Measurements from ENCODE around the gene IRF3.

The IRF3 gene

DNA sequence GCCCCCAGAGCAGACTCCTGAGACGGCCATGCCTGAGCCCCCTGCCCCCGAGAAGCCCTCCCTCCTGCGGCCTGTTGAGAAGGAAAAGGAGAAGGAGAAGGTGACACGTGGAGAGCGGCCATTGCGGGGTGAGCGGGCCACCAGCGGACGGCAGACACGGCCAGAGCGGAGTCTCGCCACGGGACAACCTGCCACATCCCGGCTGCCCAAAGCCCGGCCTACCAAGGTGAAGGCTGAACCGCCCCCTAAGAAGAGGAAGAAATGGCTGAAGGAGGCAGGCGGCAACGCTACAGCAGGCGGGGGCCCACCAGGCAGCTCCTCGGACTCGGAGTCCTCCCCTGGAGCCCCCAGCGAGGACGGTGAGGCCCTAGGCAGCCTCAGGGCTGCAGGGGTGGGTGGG is 49.8 kb downstream of the IRF3 start:
- no peak for DNase-seq (ENCODE audit: low spot score)

DNA sequence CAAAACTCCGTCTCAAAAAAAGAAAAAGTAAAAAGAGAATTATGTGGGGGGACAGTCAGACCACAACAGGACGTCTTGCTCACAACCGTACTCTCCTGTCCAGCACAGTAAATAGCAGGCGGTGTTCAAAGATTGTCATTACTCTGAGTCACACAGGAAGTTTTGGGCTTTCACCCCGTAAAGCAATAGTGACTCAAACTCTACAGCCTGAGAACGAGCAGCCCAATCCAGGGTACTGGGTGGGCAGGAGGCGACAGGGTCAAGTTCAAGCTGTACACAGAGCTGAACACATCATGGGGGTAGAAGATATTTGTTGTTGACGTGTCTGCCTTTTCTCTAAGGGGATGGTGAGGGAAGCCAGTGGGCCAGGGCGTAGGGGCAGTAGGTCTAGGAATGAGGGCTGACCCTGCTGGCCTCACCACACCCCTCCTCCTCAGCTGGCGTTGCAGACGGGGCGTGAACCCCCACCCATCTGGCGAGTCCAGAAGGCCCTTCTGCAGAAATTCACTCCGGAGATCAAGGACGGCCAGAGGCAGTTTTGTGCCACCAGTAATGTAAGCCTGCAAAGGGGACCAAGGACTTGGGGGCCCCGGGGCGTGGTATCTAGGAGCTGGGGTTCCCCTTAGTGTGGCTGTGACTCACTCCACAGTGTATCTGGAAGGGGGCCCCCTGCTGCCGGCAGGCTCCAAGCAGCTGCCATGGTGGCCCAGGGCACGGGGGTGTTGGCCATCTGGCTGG is 51.4 kb downstream of the IRF3 start:
- peak; percentile 90 for DNase-seq (ENCODE audit: low spot score)

DNA sequence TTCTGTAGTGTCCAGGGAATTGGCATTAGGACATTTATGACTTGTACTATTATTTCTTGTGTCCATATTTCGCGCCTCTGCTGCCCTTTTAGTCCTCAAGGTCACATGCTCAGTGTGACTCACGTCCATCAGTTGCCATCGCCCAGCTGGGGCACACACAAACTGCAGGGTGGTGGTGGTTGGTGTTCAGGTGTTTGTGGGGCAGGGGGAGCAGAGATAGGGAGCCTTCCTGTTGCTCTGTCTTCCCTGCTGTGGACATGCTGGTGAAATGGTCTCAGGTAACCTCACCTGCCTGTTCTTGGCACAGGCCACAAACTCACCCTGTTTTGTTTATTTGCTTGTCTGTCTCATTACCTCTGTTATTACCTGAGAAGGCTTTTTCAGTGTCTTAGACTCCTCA is 52.3 kb downstream of the IRF3 start:
- DNase-seq (ENCODE audit: low spot score): peak; percentile 60
